NCI-H748 treated with DMSO at 0.1 percent for 48 hours (cell line): ENCODE results near the gene TYK2.

ENCODE experiments used
- DNase-seq: peaks from one replicate; lab custom pipeline; 2025; lab: John Stamatoyannopoulos, UW

Gene TYK2

DNA sequence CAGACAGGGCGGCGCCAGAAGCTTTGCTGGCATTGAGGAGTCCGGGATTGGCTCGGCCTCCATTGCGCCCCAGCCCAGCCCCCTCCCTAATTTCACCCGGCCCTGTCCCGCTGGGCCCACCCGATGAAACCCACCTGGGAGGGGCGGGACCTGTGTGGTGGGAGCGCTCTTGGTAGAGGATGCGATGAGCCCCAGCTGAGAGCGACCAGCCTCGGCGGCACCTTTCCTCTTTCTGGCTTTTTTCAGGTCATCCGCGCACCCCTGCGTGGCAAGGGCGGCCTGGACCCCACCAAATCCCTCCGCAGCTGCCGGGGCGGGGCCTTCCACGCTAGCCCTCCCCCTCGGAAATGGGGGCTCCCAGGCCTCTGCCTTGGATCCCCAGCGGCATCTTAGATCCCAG is 70.9 kb downstream of the TYK2 start, which contains the start of gene ZGLP1:
TSS of gene ZGLP1 (minus strand) at position 393 of the 400 bp plus-strand sequence.
- no peak for DNase-seq

DNA sequence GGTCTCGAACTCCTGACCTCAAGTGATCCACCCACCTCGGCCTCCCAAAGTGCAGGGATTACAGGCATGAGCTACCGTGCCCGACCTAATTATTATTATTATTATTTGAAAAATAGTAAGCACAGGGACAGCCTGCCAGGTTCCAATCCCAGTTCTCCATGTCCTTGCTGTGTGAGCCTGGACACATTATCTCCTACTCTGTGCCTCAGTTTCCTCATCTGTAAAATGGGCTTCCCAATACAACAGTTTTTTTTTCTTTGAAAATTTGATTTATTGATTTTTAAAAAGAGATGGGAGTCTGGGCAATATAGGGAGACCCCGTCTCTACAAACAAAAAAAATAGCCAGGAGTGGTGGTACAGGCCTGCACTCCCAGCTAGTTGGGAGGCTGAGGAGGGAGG is 74.0 kb downstream of the TYK2 start:
- DNase-seq: no peak

DNA sequence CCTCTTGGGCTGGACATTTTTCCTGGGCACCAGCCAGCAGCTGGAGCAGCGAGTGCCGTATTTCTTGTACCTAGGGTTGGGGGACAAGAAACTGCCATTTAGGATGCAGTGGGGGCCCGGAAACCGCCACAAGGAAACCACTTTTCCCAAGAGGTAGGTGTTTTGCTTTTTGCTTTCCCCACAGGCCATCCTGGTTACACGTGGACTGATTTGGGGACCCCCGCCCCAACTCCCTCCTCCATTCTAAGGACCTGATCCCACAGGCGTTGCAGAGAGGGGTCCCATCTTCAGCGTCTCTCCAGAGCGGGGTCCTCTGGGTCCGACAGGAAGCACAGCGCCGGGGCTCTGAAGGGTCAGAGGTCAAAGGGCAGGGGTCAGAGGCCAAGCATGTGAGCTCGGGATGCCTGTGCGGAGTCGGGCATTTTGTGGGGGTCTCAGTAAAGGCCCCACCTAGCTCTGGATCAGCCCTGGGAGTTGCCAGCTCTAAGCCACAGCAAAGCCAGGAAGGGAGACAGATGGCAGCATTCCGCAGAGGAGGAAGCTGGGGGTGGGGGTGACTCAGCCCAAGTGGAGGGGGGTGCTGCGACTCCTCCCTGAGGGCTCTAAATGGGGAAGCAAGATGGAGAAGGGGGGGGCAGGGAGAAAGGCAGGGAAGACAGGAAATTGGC is 75.1 kb downstream of the TYK2 start:
- no peak for DNase-seq
